ENCODE measurements around the gene ZNF574.

DNA sequence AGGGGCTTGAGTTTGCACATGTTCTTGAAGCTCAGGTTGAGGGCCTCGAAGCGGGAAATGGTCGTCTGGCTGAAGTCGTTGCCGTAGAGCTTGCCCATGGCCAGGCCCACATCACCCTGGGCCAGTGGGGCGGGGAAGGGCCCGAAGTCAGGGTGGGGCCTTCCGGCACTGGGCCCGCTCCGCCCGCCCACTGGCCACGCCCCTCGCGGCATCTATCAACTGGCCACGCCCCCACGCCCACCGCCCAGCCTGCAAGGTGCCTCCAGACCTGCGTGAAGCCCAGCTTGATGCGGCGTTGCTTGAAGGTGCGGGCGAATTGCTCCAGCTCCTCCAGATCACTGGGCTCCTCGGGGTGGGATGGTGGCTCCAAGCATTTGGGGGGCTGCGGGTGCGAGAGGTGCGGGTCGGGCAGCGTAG, 19.9 kb downstream of the ZNF574 start:
- TF ChIP-seq, protein P1, sequence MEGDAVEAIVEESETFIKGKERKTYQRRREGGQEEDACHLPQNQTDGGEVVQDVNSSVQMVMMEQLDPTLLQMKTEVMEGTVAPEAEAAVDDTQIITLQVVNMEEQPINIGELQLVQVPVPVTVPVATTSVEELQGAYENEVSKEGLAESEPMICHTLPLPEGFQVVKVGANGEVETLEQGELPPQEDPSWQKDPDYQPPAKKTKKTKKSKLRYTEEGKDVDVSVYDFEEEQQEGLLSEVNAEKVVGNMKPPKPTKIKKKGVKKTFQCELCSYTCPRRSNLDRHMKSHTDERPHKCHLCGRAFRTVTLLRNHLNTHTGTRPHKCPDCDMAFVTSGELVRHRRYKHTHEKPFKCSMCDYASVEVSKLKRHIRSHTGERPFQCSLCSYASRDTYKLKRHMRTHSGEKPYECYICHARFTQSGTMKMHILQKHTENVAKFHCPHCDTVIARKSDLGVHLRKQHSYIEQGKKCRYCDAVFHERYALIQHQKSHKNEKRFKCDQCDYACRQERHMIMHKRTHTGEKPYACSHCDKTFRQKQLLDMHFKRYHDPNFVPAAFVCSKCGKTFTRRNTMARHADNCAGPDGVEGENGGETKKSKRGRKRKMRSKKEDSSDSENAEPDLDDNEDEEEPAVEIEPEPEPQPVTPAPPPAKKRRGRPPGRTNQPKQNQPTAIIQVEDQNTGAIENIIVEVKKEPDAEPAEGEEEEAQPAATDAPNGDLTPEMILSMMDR (conservative IDR thresholded peaks at IDR 0.05 in 1 of 2, IDR thresholded peaks at IDR 0.05 in 1 of 2; ENCODE audit: extremely low read depth in 1 of 2, insufficient read depth in 1 of 2, low read depth in 1 of 2, low read length in 2 of 2): no peak
- TF ChIP-seq EZH2 (IDR thresholded peaks at IDR 0.05; ENCODE audit: borderline replicate concordance, low read length): no peak
